ENCODE results near the gene CACNA1G.

GRCh38 chr17:50624321-50624934, 63.9 kb downstream of the CACNA1G start:
- no peak for TF ChIP-seq CTCF (conservative IDR thresholded peaks at IDR 0.05; ENCODE audit: low read length)
- TF ChIP-seq EZH2phosphoT487 (IDR thresholded peaks at IDR 0.05; ENCODE audit: borderline replicate concordance, low read depth, low read length), result no peak
